Measurements from ENCODE around the gene SLC29A1.
"Not testable (repeated sequence)": the region's sequence is repeated elsewhere in the genome, so short reads cannot be mapped to it uniquely, and the experiment has no call there.

Gene SLC29A1

DNA sequence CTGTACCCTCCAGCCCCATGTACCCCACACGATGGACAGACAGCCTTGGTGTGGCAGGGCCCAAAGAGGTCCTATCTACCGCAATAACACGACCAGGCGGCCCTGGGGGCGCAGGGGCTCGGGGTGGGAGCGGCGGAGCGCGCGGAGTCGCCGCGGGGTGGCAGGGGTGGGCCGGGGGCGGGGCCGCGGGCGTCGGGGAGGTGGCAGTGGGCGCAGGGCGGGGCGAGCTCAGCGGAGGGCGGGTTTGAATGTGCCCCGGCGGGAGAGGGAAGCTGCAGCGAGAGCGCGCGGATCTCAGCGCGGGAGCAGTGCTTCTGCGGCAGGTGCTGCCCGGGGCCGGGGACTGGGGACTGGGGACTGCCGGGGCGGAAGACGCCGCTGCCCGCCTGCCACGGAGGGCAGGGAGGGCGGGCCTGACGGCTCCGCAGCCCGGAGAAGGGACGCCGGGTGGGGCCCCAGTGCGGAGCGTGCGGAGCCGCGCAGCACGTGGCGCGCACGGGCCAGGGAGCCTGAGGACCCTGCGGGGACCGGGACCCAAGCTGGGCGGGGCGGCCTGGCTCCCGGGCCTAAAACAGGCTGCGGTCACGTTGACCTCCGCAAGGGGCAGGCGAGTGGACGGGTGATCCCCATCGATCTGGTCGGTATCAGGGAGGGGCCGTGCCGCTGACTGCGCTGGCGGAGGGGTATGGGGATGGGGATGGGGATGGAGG, at the start of gene SLC29A1:
TSS of gene SLC29A1 (plus strand) at position 277 of the 710 bp plus-strand sequence. CDS start 3,719 bp downstream, outside the sequence.
- DNase-seq = peak; percentile 90

DNA sequence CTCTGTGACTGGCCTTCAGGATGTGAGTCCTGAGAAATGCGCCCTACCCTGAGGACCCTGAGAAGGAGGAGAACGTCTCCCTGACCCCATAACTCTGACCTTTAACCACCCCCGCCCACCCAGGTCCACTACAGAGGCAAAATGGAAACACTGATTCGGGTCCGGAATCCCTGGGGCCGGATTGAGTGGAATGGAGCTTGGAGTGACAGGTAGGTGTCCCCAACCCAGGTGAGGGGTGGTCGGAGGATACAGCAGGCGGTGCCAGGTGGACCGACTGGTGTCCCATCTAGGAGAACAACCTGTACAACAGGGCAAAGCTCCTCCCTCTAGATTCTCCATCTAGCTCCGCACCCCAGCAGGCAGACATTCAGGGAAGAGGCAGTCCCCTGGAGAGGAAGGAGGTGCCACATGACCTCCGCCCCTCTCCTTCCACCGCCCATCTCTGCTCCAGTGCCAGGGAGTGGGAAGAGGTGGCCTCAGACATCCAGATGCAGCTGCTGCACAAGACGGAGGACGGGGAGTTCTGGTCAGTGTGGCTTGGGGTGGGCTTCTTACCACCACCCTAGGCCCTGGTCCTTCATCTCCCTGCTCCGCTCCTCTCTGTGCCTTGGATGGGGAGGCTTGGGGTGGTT, 47.1 kb upstream of the SLC29A1 start:
- DNase-seq = no peak

DNA sequence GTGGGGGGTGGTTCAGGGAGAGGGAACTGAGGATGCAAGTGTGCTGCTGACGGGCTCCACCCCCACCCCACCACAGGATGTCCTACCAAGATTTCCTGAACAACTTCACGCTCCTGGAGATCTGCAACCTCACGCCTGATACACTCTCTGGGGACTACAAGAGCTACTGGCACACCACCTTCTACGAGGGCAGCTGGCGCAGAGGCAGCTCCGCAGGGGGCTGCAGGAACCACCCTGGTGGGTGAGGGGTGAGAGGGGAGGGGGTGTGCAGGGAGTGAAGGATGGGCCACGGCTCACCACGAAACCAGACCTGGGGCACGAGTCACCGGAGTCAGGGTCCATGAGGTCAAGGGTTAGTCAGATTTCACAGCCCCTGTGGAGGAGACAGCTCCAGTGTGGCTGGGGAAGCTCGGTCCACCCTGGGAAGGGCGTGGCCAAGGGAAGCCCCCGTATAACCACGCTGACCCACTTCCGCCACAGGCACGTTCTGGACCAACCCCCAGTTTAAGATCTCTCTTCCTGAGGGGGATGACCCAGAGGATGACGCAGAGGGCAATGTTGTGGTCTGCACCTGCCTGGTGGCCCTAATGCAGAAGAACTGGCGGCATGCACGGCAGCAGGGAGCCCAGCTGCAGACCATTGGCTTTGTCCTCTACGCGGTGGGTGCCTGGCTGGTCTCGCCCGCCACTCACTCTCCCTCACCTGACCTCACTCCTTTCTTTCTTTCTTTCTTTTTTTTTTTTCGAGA, 46.5 kb upstream of the SLC29A1 start:
- peak; percentile 14 for DNase-seq

DNA sequence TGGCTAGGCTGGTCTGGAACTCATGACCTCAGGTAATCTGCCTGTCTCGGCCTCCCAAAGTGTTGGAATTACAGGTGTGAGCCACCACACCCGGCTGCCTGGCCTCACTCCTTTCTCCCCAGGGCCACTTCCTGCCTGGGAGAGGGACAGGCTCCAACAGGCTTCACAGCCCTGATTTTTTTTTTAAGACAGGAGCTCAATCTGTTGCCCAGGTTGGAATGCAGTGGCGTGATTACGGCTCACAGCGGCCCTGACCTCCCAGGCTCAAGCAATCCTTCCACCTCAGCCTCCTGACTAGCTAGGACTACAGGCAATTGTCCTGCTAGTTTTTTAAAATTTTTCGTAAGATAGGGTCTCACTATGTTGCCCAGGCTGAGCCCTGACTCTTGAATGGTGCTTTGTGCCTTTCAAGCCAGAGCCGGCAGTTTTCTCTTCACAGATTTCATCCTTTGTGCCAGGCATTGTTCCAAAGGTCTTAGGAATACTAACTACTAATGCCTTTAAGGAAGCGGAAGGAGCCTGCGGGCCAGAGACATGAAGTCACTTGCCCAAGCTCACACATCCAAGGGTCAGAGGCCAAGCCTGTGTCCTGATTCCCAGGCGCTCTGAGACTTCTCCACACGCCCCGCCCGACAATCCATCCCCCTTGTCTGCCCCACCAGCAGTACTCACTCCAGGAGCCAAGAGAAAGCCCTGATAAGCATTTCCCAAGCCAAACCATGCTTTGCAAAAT, 45.5 kb upstream of the SLC29A1 start:
- no peak for DNase-seq

DNA sequence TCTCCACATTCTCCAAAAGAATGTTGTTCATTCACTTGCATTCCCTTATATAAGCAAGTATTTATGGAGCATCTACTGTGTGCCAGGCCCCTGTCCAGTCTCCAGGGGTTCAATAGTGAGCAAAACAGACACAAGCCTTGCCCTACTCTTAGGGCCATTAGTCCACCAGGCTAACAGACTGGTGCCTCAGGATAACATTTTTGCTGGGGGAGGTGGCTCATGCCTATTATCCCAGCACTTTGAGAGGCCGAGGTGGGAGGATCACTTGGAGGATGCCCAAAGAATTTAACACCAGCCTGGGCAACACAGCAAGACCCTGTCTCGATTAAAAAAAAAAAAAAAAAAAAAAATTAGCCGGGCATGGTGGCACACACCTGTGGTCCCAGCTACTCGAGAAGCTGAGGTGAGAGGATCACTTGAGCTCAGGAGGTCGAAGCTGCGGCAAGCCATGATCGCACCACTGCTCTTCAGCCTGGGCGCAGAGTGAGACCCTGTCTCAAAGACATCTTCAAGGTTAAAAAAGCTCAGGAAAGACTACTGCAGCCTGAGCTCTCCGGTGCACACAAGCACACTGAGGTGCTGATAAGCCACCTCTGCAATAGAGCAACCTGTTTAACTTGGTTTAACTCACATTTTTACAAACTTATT, 44.8 kb upstream of the SLC29A1 start:
- DNase-seq = no peak

DNA sequence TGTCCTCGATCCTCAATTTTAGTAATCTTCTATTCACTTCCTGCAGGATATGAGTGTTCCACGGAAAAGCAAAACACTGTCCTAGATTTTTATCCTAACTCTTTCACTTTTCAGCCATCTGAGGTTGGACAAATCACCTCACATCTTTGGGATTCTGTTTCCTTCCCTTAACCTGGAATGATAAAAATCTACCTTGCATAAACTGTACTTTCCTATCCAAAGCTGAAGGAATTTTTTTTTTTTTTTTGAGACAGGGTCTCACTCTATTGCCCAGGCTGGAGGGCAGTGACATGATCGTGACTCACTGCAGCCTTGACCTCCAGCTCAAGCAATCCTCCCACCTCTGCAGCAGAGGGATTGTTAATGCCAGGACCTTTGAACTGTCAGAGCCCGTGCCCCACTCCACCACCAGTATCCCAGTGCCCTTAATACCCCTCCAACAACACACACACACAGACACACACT, 44.3 kb upstream of the SLC29A1 start:
- no peak for DNase-seq

DNA sequence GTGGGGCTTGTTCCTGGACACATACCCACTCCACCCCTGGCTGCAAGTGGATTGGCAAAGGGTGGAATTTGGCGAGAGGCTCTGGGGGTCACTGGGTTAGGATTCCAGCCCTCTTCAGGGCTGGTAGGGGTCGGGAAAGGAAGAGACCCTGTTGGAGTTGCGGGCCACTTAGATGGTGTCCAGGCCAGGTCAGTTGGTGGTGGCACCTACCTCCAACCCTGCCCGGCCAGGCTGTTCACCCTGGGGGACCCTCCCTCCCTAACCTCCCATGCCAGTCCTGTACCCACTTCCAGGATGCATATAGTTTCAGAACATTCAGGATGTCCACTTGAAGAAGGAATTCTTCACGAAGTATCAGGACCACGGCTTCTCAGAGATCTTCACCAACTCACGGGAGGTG, 43.7 kb upstream of the SLC29A1 start:
- DNase-seq = no peak

DNA sequence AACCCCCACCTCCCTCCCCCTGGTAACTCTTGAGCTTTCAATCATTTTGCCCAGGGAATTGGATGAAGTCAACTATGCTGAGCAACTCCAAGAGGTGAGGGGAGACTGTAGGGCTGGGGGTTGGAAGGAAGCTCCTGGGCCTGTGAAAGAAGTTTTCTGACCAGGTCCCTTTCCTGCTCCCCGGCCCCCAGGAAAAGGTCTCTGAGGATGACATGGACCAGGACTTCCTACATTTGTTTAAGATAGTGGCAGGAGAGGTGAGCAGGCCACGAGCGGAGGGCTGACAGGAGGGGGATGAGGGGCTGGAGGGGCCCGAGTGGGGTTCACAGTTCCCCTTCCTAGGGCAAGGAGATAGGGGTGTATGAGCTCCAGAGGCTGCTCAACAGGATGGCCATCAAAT, 43.0 kb upstream of the SLC29A1 start:
- no peak for DNase-seq

DNA sequence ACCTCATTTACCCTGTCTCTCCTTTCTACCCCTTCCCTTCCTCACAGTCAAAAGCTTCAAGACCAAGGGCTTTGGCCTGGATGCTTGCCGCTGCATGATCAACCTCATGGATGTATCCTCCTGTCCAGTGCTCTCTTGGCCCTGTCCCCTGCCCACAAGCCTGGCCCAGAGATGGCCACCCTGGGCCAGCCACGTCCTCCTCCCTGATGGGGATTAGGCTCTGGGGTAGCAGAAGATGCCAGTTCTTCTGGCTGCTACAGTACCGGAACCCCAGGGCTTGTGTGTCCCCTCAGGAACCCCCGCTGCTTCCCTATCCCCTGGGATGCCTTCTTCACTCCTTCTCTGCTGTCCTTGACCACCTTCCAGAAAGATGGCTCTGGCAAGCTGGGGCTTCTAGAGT, 42.5 kb upstream of the SLC29A1 start:
- no peak for DNase-seq

DNA sequence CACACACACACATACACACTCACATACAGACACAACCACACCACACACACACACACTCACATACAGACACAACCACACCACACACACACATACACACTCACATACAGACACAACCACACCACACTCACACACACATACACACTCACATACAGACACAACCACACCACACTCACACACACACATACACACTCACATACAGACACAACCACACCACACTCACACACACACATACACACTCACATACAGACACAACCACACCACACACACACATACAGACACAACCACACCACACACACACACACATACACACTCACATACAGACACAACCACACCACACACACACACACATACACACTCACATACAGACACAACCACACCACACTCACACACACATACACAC, 41.6 kb upstream of the SLC29A1 start:
- not testable (repeated sequence) for DNase-seq

DNA sequence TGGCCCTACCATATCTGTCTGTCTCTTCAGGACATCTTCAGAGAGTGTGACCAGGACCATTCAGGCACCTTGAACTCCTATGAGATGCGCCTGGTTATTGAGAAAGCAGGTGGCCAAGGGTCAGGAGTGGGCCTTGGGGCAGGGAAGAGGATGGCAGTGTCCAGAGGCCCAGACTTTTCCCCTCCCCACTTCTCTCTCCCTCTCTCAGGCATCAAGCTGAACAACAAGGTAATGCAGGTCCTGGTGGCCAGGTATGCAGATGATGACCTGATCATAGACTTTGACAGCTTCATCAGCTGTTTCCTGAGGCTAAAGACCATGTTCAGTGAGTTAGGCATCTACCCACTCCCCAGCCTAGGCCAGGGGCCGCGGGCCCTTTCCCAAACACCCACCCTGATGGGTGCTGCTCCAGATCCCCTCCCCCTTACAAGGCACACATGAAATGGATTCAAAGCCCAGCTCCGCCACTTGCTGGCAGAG, 40.4 kb upstream of the SLC29A1 start:
- DNase-seq = no peak

DNA sequence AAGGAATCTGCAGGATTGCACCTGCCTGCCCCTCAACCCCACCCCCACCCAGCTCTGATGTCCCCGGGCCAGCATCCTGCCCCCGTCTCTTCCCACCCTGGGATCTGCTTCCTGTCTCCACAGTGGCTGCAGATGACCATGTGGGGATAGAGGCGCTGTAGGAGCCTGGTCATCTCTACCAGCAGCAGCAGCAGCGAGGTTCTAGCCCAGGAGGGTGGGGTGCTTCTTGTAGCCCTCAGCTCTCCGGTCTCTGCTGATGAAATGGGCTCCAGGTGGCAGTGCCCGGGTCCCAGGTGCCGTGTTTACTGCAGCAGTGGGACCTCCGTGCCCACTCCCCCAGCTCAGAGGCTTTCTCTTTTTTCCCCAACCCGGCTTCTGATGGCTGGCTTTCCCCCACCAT, 39.6 kb upstream of the SLC29A1 start:
- DNase-seq = no peak

DNA sequence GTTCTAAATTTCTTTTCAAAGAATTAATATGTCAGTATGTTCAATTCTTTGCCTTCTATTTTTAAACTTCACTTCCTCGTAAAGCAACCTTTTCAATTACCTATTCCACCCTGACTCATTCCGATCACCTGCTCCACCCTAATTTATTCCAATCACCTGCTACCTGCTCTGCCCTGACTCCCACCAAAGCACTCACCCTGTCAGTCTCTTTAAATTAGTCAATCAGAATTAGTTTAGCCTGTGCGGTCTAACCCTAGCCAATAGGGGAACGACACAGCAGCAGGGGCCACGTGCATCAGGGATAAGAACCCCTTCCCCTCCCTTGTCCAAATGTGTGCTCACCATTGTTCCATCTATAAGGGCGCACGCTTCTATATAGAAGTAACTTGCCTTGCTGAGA, 38.0 kb upstream of the SLC29A1 start:
- not testable (repeated sequence) for DNase-seq

DNA sequence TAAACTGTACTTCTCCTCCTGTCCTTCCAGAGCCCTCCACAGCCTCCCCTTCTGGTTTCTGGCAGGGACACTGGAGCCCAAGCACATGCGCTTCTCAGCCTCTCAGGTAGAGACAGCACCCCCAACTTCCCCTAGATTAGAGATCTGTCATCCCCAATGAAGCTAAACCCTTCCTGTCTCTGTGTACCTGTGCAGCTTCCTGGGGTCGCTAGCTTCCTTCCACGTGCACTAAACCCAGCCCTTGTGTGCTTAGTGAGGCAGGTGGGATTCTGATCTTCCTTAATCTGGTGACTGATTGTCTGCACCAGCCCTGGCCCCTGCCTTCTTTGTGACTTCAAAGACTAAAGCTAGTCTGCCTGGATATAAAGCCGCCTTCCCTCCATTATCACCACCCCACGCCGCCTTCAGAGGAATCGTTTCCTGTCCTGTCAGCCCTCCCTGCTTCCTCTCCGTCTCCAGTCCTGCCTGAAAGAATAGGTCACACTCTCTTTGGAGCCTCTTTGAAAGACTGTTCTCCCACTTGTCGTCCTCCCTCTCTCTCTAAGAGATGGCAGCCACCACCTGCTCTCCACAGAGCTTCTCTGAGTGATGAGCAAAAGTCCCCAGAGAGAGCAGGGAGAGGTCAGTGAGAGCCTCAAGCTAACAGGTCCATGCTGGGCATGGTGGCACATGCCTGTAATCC, 37.3 kb upstream of the SLC29A1 start:
- DNase-seq = no peak

DNA sequence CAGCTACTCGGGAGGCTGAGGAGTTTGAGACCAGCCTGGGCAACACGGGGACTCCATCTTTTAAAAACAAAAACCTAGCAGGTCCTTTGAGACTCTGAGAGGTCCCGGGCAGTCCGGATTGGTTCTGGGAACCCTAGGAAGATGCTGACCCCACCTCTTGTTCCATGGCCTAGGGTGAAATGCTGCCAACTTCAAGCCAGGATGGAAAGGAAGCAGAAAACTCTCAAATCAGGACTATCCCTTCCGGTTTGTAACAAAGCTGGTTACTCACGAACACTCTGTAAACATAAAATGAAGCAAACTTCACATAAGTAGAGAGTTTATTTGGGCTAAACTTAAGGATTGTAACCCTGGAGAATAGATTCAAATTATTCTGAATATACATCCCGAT, 36.8 kb upstream of the SLC29A1 start:
- no peak for DNase-seq

DNA sequence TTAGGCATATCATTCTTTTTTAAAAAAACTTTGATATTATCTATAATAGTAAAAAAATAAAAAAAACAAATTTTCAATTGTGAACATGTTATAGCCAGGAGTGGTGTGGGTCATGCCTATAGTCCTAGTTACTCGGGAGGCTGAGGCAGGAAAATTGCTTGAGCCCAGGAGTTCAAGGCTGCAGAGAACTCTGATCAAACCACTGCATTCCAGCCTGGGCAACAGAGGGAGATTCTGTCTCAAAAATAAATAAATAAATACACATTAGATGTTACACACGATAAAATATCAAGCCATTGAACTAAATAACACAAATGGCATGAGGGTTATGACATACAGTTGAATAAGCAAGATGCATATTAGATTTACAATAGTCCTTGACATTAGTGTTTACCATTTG, 34.6 kb upstream of the SLC29A1 start:
- DNase-seq = no peak

DNA sequence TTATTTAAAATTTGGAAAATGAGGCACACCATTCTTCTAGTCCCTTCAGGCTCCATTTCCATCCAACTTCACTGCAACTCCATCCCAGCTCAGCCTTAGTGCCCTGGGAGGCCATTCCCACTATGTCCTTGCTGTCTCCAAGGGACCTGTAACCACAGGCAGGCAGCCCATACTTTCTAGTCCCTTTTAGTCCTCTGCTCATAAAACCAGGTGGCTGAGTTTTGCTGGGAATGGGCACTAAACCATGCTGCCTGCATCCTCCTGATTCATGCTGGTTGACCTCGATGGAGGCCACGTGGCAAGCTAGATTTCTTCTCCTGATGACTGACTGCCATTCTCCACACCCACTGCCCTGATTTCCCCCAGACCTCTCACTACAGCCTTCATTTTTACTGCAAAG, 34.1 kb upstream of the SLC29A1 start:
- DNase-seq = no peak

DNA sequence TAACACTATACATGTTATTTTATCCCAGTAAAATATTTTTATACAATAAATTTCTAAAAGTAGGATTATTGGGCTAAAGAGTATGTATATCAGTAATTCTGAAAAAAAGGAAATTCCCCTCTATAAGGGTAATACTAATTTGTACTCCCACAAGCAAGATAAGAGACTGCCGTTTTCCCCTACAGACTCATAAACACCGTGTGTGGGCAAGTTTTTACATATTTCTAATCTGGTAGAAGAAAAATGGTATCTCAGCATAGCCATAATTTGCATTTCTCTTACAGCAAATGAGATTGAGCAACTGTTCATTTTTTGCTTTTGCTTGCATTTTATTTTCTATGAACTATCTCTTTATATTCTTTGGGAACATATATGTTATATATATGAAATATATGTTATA, 32.7 kb upstream of the SLC29A1 start:
- DNase-seq = no peak

DNA sequence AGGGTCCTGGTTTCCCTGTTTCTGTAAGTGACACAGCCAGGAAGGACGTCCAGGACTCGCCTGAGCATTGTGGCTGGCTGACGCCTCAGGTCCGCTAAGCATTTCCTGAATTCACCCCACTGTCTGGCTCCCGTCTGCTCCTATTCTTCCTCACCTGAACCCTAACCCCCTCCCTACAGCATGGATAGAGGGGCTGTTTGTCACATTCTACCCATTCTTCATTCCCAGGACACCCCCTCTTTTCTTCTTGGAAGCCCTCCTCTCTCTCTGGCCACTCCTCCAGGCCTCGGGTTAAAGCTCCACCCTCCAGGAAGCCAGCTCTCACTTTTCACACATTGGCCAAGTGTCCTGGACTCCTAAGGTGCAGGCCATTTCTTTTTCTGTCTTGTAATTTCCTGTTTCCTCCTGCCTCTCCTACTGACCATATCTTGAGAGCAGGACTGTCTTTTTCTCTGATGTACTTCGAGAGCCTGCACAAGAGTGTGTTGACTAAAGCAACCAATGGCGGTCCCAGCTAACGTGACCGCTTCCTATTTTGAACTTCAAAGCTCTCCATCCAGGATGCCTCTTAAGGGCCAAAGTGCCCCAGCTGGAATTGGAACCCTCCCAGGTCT, 30.9 kb upstream of the SLC29A1 start:
- DNase-seq = no peak

DNA sequence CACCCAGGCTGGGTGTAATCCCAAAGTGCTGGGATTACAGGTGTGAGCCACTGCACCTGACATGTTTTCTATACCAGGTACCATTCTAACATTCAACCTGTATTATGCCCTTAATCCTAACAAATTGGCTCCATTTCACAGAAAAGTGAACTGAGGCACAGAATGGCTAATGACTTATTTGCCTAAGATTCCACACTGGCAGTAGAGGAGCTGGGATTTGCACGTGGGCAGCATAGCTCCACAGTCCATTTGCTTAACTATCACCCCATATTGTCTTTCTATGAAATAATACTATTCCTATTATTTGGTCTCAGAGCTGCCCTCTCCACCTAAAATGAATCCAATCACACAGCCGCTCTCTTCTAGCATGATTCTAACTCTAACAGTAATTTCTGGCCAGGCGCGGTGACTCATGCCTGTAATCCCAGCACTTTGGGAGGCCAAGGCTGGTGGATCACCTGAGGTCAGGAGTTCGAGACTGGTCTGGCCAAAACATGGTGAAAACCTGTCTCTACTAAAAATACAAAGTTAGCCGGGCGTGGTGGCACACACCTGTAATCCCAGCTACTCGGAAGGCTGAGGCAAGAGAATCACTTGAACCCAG, 30.0 kb upstream of the SLC29A1 start:
- DNase-seq = no peak

DNA sequence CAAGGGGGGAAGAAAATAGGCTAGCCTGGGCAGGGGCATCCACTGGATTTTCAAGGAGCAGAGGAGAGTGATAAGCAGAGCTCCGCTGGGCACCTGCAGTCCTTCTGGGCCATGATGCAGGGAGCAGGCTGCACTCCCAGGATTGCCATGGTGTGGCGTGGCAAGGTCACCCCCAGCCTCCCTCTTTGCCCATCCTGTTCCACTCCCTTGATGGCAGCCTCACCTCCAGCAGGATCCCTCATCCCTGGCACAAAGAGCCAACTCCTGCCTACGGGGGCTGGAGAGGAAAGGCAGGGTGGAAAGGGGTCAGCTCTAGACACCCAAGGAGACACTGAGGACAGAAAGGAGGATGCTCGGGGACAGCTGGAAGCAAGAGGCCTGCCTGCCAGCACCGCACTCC, 29.1 kb upstream of the SLC29A1 start:
- DNase-seq = no peak

Measured in activated CD4-positive, alpha-beta T cell treated with anti-CD3 and anti-CD28 coated beads, Interleukin-2, Interleukin-6, amounts not matched to agents 100 ng/mL and 50 ng/mL, durations not matched to agents 16 hours and 8 hours (primary cell).